T-helper 9 cell (primary cell): ENCODE data around the gene TOM1L2.
"Not testable (repeated sequence)": the region's sequence is repeated elsewhere in the genome, so short reads cannot be mapped to it uniquely, and the experiment has no call there.

ENCODE experiments used
- DNase-seq: peaks from one replicate; pipeline ENCODE4 v3.0.0-alpha.2; 2020
- total RNA-seq, 2 donors: gene quantifications; one replicate each; lab custom pipeline; 2026; lab: John Stamatoyannopoulos, UW

The TOM1L2 gene
- 39.3 to 46.6 reads per million in 2 donors for total RNA-seq

- DNase-seq, result peak; percentile 100
Observed at GRCh38 chr17:17972126-17972951, at the start of gene TOM1L2, which contains the start of gene DRC3. TSS of gene TOM1L2 (minus strand) at chr17:17972400. CDS start at chr17:17972313, 87 bp downstream. TSS of gene DRC3 (plus strand) at chr17:17972862. CDS start at chr17:17977599, 4,737 bp downstream.

GRCh38 chr17:18021372-18021771 is 49.2 kb upstream of the TOM1L2 start:
- no peak for DNase-seq

- DNase-seq, result no peak
Observed at GRCh38 chr17:18020971-18021370, 48.8 kb upstream of the TOM1L2 start.

- DNase-seq, result no peak
Observed at GRCh38 chr17:18019838-18020154, 47.6 kb upstream of the TOM1L2 start.

- no peak for DNase-seq
Observed at GRCh38 chr17:18018411-18018921, 46.3 kb upstream of the TOM1L2 start.

- no peak for DNase-seq
Observed at GRCh38 chr17:18017958-18018357, 45.8 kb upstream of the TOM1L2 start.

GRCh38 chr17:18016426-18016825 is 44.2 kb upstream of the TOM1L2 start:
- DNase-seq, result no peak

- no peak for DNase-seq
Observed at GRCh38 chr17:18015593-18015992, 43.4 kb upstream of the TOM1L2 start.

GRCh38 chr17:18014006-18014405 is 41.8 kb upstream of the TOM1L2 start:
- no peak for DNase-seq

GRCh38 chr17:18011286-18011685 is 39.1 kb upstream of the TOM1L2 start:
- no peak for DNase-seq

- no peak for DNase-seq
Observed at GRCh38 chr17:18009609-18010420, 37.6 kb upstream of the TOM1L2 start.

- DNase-seq, result no peak
Observed at GRCh38 chr17:18008496-18009268, 36.5 kb upstream of the TOM1L2 start.

GRCh38 chr17:18006495-18007239 is 34.5 kb upstream of the TOM1L2 start:
- no peak for DNase-seq

- DNase-seq, result no peak
Observed at GRCh38 chr17:18005496-18005895, 33.3 kb upstream of the TOM1L2 start.

- no peak for DNase-seq
Observed at GRCh38 chr17:18004884-18005305, 32.7 kb upstream of the TOM1L2 start.

GRCh38 chr17:18004345-18004744 is 32.1 kb upstream of the TOM1L2 start:
- DNase-seq, result no peak

GRCh38 chr17:18002171-18002570 is 30.0 kb upstream of the TOM1L2 start:
- DNase-seq, result no peak

GRCh38 chr17:18000030-18000408 is 27.8 kb upstream of the TOM1L2 start:
- no peak for DNase-seq

- DNase-seq, result no peak
Observed at GRCh38 chr17:17999364-18000029, 27.3 kb upstream of the TOM1L2 start.

GRCh38 chr17:17998934-17999333 is 26.7 kb upstream of the TOM1L2 start:
- no peak for DNase-seq

GRCh38 chr17:17995887-17996286 is 23.7 kb upstream of the TOM1L2 start:
- DNase-seq, result not testable (repeated sequence)
